ENCODE results near the gene SSB.

GRCh38 chr2:169752752-169753151, 45.9 kb upstream of the SSB start:
- no peak for TF ChIP-seq CTCF (IDR thresholded peaks at IDR 0.05)
- TF ChIP-seq EZH2 (IDR thresholded peaks at IDR 0.05), result no peak
- no peak for TF ChIP-seq EZH2phosphoT487 (IDR thresholded peaks at IDR 0.05)
